Measurements from ENCODE around the gene CAMTA1.

DNA sequence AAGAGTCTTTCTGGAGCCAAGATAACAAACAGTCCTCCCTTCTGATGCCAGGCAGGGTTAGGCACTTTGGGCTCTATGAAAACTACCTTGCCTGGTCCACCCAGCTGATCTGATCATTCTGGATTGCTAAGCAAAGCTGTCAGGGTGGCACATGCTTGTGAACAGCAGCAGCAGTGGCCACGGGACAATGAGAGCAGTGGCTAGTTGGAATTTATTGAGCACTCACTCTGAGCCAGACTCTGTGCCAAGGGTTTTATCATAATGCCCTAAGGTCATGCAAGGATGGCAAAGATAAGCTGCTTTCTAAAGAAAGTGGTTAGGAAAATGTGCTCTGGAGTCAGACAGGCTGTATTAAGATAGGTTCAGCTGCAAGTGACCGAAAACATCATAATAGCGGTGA, 595.5 kb downstream of the CAMTA1 start:
- TF ChIP-seq ZNF76 (CRISPR knock-in tag; IDR thresholded peaks at IDR 0.05; ENCODE audit: borderline replicate concordance) (no peak), ZFX (CRISPR knock-in tag; IDR thresholded peaks at IDR 0.05) (no peak), EZH2 (IDR thresholded peaks at IDR 0.05; ENCODE audit: borderline replicate concordance, low read depth, low read length) (no peak)
